Diencephalon (tissue), 1 donor: Measurements from ENCODE around the gene CTAGE9. TPM values are rescaled to one million over a fixed set of nuclear protein-coding genes. Genes with fewer than 3 reads are reported as not detected.

Source experiments
- total RNA-seq: library from RNA; depleted of rRNA; stranded (reverse); fragments of >200 nt; gene quantifications from one replicate; pipeline ENCODE4 v1.2.3, GENCODE V29; 2014

The CTAGE9 gene
- not detected for total RNA-seq

GRCh38 chr6:131710917-131711316 lies at the start of gene CTAGE9:
Gene CTAGE9 (minus strand): TSS chr6:131711017. CDS start chr6:131711017, 0 bp downstream.

Other genes starting within 250 kb of the CTAGE9 start
- gene ARG1, start 137.8 kb downstream of the CTAGE9 start, total RNA-seq: 0.69 TPM
- 56.1 TPM for gene MED23, start 82.8 kb downstream of the CTAGE9 start, total RNA-seq
- gene ENPP3, start 73.7 kb downstream of the CTAGE9 start, total RNA-seq: 1.2 TPM
- not detected for gene OR2A4, start 9.6 kb downstream of the CTAGE9 start, total RNA-seq
- gene ENPP1, start 97.0 kb upstream of the CTAGE9 start, total RNA-seq: 3.0 TPM
- 5.5 TPM for gene CCN2, start 240.4 kb upstream of the CTAGE9 start, total RNA-seq